ENCODE measurements around the gene PJVK.

- TF ChIP-seq CTCF (IDR thresholded peaks at IDR 0.05) (no peak), POLR2A (IDR thresholded peaks at IDR 0.05) (no peak)
These were observed 22.2 kb downstream of the PJVK start for GRCh38 chr2:178473373-178473772.

All from body of pancreas (tissue), 4 donors.